Lower leg skin (tissue), 4 donors: ENCODE data around the gene N4BP2L2. TPM values are rescaled to one million over a fixed set of nuclear protein-coding genes. Genes with fewer than 3 reads are reported as not detected.

Experiments
- DNase-seq, 2 donors: peaks; one replicate each; pipeline ENCODE4 v3.0.0-alpha.2; 2019; ENCODE audit warnings: low spot score in 2 of 2
- H3K4me3 ChIP-seq: fragments of 200-600 bp; sonication (generic); 2 replicates; pipeline ENCODE4 v1.5.1; 2017; ENCODE audit warnings: mild to moderate bottlenecking, low read depth; ENCODE audit not compliant: poor library complexity, severe bottlenecking
- POLR2A ChIP-seq, 2 donors: fragments of 450-650 bp; IDR thresholded peaks; one replicate each; pipeline ENCODE4 v1.6.1; 2016 to 2017; ENCODE audit warnings: antibody characterized with exemption in 2 of 2, mild to moderate bottlenecking in 1 of 2, moderate library complexity in 1 of 2
- WGBS, 2 donors: methylation state at CpG; one replicate each; pipeline ENCODE4 v1.1.5; 2018; 5-methylcytosine and 5-hydroxymethylcytosine counted together
- intact Hi-C: fragments of 100-400 bp; cut with DNase I; formaldehyde crosslinking; loops from one replicate; pipeline ENCODE4 v1.15.0; 2023; ENCODE audit warnings: low total_unique reads
- total RNA-seq, 4 donors: library from RNA; depleted of rRNA; stranded (reverse); fragments of >200 nt; gene quantifications; one replicate each; pipeline ENCODE4 v1.1.0, GENCODE V29; 2016
- TF ChIP-seq, protein P1 (sequence below), 3 donors: fragments of 450-650 bp; IDR thresholded peaks; one replicate each; pipeline ENCODE4 v1.5.1; 2016; ENCODE audit warnings: antibody characterized with exemption in 3 of 3, mild to moderate bottlenecking in 3 of 3, moderate library complexity in 2 of 3

N4BP2L2 gene
- total RNA-seq, 4 donors from 2014 or later = 96.6 to 154 (median 131) TPM

DNA sequence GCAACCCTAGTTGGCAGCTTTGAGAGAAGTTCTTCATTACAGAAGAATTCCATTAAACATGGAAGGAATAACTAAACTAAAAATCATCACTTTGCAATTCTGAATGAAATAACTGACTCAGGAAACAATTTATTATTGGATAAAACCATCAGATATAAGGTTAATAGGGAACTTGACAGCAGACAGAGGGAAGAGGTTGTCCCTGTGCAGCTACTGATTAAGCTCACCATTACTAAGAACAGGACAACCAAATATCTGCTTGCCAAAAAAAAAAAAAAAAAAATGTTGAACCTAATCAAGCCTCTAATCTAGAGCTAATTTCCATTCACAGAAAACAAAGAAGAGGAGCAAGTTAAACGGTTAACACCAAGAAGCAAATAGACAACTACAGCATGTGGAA, 12.8 kb downstream of the N4BP2L2 start:
- DNase-seq = no peak
- intact Hi-C loops = no loop called here
- TF ChIP-seq, protein P1, sequence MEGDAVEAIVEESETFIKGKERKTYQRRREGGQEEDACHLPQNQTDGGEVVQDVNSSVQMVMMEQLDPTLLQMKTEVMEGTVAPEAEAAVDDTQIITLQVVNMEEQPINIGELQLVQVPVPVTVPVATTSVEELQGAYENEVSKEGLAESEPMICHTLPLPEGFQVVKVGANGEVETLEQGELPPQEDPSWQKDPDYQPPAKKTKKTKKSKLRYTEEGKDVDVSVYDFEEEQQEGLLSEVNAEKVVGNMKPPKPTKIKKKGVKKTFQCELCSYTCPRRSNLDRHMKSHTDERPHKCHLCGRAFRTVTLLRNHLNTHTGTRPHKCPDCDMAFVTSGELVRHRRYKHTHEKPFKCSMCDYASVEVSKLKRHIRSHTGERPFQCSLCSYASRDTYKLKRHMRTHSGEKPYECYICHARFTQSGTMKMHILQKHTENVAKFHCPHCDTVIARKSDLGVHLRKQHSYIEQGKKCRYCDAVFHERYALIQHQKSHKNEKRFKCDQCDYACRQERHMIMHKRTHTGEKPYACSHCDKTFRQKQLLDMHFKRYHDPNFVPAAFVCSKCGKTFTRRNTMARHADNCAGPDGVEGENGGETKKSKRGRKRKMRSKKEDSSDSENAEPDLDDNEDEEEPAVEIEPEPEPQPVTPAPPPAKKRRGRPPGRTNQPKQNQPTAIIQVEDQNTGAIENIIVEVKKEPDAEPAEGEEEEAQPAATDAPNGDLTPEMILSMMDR (IDR thresholded peaks at IDR 0.05) = no peak
- TF ChIP-seq POLR2A (IDR thresholded peaks at IDR 0.05) = no peak
- WGBS, 2 donors = 21 to 31% methylated on average over 1 of the region's 1 CpG
- no peak overlapping the region for H3K4me3 ChIP-seq

GRCh38 chr13:32515246-32515645, 23.3 kb downstream of the N4BP2L2 start:
- intact Hi-C loops = no loop called here
- no peak overlapping the region for H3K4me3 ChIP-seq
- no peak for TF ChIP-seq POLR2A (IDR thresholded peaks at IDR 0.05)
- TF ChIP-seq, protein P1 (IDR thresholded peaks at IDR 0.05) = no peak
- DNase-seq = no peak
- 93 to 94% methylated on average over 3 of the region's 3 CpGs for WGBS, 2 donors

- no peak overlapping the region for H3K4me3 ChIP-seq
- intact Hi-C loops = no loop called here
- no peak for DNase-seq
- TF ChIP-seq, protein P1 (IDR thresholded peaks at IDR 0.05) = no peak
- no peak for TF ChIP-seq POLR2A (IDR thresholded peaks at IDR 0.05)
- WGBS, 2 donors = 91% methylated on average over 4 of the region's 4 CpGs
Observed at GRCh38 chr13:32511482-32511881, 27.1 kb downstream of the N4BP2L2 start.

GRCh38 chr13:32504876-32505275, 33.7 kb downstream of the N4BP2L2 start:
- no peak for DNase-seq
- H3K4me3 ChIP-seq = no peak overlapping the region
- intact Hi-C loops = no loop called here
- TF ChIP-seq, protein P1 (IDR thresholded peaks at IDR 0.05) = no peak
- TF ChIP-seq POLR2A (IDR thresholded peaks at IDR 0.05) = no peak
- 79 to 80% methylated on average over 2 of the region's 2 CpGs for WGBS, 2 donors

DNA sequence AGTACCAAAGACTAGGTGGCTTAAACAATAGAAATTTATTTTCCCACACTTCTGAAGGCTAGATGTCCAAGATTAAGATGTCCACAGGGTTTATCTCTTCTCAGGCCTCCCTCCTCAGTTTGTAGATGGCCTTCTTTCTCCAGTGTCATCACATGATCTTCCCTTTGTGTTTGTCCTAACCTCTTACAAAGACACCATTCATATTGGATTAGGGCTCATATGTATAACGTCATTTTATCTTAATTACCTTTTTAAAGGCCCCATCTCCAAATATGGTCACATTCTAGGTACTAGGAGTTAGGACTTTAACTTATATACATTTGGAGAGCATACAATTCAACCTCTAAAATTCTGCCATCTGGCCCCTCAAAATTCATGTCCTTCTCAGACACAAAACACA, 34.3 kb downstream of the N4BP2L2 start:
- no peak for TF ChIP-seq POLR2A (IDR thresholded peaks at IDR 0.05)
- TF ChIP-seq, protein P1 (IDR thresholded peaks at IDR 0.05) = no peak
- intact Hi-C loops = no loop called here
- no peak overlapping the region for H3K4me3 ChIP-seq
- 39 to 56% methylated on average over 1 of the region's 1 CpG for WGBS, 2 donors
- no peak for DNase-seq

- intact Hi-C loops = no loop called here
- 94 to 97% methylated on average over 5 of the region's 5 CpGs for WGBS, 2 donors
- DNase-seq = no peak
- no peak overlapping the region for H3K4me3 ChIP-seq
- TF ChIP-seq, protein P1 (IDR thresholded peaks at IDR 0.05) = no peak
- TF ChIP-seq POLR2A (IDR thresholded peaks at IDR 0.05) = no peak
Observed at GRCh38 chr13:32503727-32504126, 34.9 kb downstream of the N4BP2L2 start.
